ENCODE measurements around the gene ETFBKMT.
"Not testable (repeated sequence)": the region's sequence is repeated elsewhere in the genome, so short reads cannot be mapped to it uniquely, and the experiment has no call there.

Gene ETFBKMT

GRCh38 chr12:31655792-31656191, 3.7 kb upstream of the ETFBKMT start:
- DNase-seq (ENCODE audit: low read depth in 3 of 3) = no peak

- DNase-seq (ENCODE audit: low read depth in 3 of 3) = no peak
Measured at GRCh38 chr12:31658471-31659086, 909 bp upstream of the ETFBKMT start.

GRCh38 chr12:31662176-31662849, 2.8 kb downstream of the ETFBKMT start:
- no peak for DNase-seq (ENCODE audit: low read depth in 3 of 3)

GRCh38 chr12:31663576-31663975, 4.1 kb downstream of the ETFBKMT start:
- DNase-seq (ENCODE audit: low read depth in 3 of 3) = no peak

GRCh38 chr12:31664038-31664437, 4.5 kb downstream of the ETFBKMT start:
- DNase-seq (ENCODE audit: low read depth in 3 of 3) = no peak

- DNase-seq (ENCODE audit: low read depth in 3 of 3) = no peak
Measured at GRCh38 chr12:31669020-31669419, 9.5 kb downstream of the ETFBKMT start.

GRCh38 chr12:31669582-31669981, 10.1 kb downstream of the ETFBKMT start:
- DNase-seq (ENCODE audit: low read depth in 3 of 3) = not testable (repeated sequence)

GRCh38 chr12:31672521-31672920, 13.0 kb downstream of the ETFBKMT start:
- no peak for DNase-seq (ENCODE audit: low read depth in 3 of 3)

- DNase-seq (ENCODE audit: low read depth in 3 of 3) = peak; percentile 31 to 58 (median 38)
Measured at GRCh38 chr12:31682136-31682962, 22.9 kb downstream of the ETFBKMT start.

GRCh38 chr12:31685801-31686200, 26.3 kb downstream of the ETFBKMT start:
- DNase-seq (ENCODE audit: low read depth in 3 of 3) = no peak

- no peak for DNase-seq (ENCODE audit: low read depth in 3 of 3)
Measured at GRCh38 chr12:31687101-31687527, 27.6 kb downstream of the ETFBKMT start.

GRCh38 chr12:31689921-31690320, 30.4 kb downstream of the ETFBKMT start:
- not testable (repeated sequence) for DNase-seq (ENCODE audit: low read depth in 3 of 3)

GRCh38 chr12:31702047-31702446, 42.6 kb downstream of the ETFBKMT start:
- DNase-seq (ENCODE audit: low read depth in 3 of 3) = no peak

- DNase-seq (ENCODE audit: low read depth in 3 of 3) = no peak
Measured at GRCh38 chr12:31705621-31706020, 46.1 kb downstream of the ETFBKMT start.

GRCh38 chr12:31708118-31708517, 48.6 kb downstream of the ETFBKMT start:
- DNase-seq (ENCODE audit: low read depth in 3 of 3) = not testable (repeated sequence)

GRCh38 chr12:31710021-31710818, 50.7 kb downstream of the ETFBKMT start:
- no peak for DNase-seq (ENCODE audit: low read depth in 3 of 3)

- no peak for DNase-seq (ENCODE audit: low read depth in 3 of 3)
Measured at GRCh38 chr12:31712877-31713276, 53.4 kb downstream of the ETFBKMT start.

GRCh38 chr12:31714406-31715271, 55.2 kb downstream of the ETFBKMT start:
- no peak for DNase-seq (ENCODE audit: low read depth in 3 of 3)

- DNase-seq (ENCODE audit: low read depth in 3 of 3) = no peak
Measured at GRCh38 chr12:31715283-31715825, 55.9 kb downstream of the ETFBKMT start.

GRCh38 chr12:31716998-31717397, 57.5 kb downstream of the ETFBKMT start:
- DNase-seq (ENCODE audit: low read depth in 3 of 3) = not testable (repeated sequence)
